GM21360 (cell line): ENCODE measurements around the gene DPM3.

Source experiments
- ATAC-seq: cut with Tn5 transposase; IDR thresholded peaks from one replicate; pipeline ENCODE4 v1.9.1; 2021; ENCODE audit warnings: mild to moderate bottlenecking, moderate library complexity; ENCODE audit not compliant: unreplicated experiment

DPM3 gene

GRCh38 chr1:155103325-155103724, 37.0 kb downstream of the DPM3 start:
- ATAC-seq, result no peak

DNA sequence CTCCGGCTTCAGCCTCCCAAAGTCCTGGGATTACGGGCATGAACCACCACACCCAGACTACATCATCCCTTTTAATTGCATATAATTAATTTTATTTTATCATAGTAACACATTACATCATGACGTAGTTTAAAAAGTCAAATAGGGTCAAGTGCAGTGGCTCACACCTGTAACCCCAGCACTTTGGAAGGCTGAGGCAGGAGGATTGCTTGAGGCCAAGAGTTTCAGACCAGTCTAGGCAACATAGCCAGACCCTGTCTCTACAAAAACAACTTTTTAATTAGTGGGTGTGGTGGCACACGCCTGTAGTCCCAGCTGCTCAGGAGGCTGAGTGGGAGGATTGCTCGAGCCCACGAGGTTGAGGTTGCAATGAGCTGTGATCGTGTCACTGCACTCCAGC, 41.0 kb downstream of the DPM3 start:
- no peak for ATAC-seq

GRCh38 chr1:155094622-155094948, 45.7 kb downstream of the DPM3 start:
- ATAC-seq, result no peak

GRCh38 chr1:155093911-155094621, 46.3 kb downstream of the DPM3 start:
- ATAC-seq, result no peak

- no peak for ATAC-seq
Observed at GRCh38 chr1:155092641-155093040, 47.7 kb downstream of the DPM3 start.

DNA sequence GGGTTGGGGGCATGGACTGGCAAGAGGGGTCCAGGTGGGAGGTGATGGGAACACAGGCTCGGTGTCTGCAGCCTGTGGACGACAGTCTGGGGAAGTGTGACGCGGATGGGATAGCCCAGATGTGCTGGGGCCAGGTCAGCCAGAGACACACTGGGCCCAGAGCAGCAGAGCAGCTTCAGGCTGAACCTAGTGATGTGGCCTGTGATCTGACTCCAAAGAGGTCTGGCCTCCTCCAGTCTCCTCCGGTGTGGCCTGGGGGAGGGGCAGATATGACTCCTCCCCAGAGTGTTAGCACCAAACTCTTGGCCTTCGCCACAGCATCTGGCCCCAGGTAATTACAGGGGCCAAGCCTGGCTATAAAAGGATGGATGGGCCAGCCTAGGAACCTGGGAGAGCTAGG, 48.2 kb downstream of the DPM3 start:
- no peak for ATAC-seq

DNA sequence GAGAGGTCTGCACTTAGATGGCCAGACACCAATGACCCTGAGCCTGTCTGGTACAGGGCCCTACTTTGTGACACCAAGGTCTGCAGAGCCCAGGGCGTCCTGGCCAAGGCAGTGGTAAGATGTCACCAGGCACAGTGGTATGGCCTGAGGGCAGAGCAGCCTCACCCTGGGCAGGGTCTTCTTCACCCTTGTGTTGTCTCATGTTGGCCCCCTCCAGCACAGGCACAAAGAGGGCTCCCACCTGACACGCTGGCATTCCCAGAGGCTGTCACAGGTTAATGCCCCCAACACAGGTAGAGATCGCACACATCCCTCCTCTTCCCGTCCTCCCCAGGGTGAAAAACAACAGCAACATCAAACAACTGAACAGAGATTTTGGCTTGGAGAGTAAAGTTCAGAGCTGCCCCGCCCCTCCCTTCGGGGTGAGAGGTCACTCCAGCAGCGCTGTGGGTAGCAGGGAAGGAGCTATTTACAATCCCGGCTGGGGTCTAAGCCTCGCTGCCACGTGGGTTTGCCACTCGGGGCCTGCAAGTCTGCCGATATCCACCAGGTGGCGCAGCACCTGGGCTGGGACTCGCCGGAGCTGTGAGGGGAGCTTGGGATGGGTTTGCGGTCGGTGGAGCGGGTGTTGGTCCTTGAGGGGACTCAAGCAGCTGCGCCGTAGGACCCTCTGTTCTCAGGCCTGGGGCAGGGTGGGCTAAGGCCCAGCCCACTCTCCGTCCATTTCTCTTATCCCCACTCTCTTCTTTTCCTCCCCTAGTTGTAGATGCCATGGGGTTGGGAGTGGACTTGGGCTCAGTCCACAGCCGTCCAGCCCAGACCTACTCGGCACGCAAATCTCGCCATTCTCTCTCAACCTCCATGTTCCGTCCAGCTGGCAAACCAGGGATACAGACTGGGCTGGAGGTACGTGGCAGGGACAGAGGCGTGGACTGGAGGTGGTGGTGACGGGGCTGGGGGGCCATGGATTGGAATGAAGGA, 49.0 kb downstream of the DPM3 start:
- no peak for ATAC-seq
